NCI-H1694 treated with DMSO at 0.1 percent for 48 hours (cell line): Measurements from ENCODE around the gene SH3GL1.

ENCODE experiments used
- DNase-seq: peaks from one replicate; lab custom pipeline; 2025; lab: John Stamatoyannopoulos, UW

The SH3GL1 gene

GRCh38 chr19:4313847-4314490 lies 86.4 kb downstream of the SH3GL1 start:
- no peak for DNase-seq
